HepG2 (cell line): Measurements from ENCODE around the gene WDR81. TPM values are rescaled to one million over a fixed set of nuclear protein-coding genes. Genes with fewer than 3 reads are reported as not detected.

ENCODE experiments used
- ARID5B ChIP-seq: IDR thresholded peaks from 2 replicates; pipeline ENCODE4 v1.4.0; 2020; ENCODE audit warnings: mild to moderate bottlenecking, missing genetic modification reagents
- BATF2 ChIP-seq: sonication (generic); formaldehyde crosslinking; IDR thresholded peaks from 2 replicates; pipeline ENCODE4 v1.8.0; 2022; ENCODE audit warnings: mild to moderate bottlenecking, missing genetic modification reagents, moderate library complexity
- BORCS8-MEF2B ChIP-seq: sonication (generic); formaldehyde crosslinking; IDR thresholded peaks from 2 replicates; pipeline ENCODE4 v1.8.0; 2022; ENCODE audit warnings: mild to moderate bottlenecking, missing genetic modification reagents
- EP300 ChIP-seq, 3 experiments: sonication (generic) in 1 of 3; formaldehyde crosslinking in 1 of 3; IDR thresholded peaks; 2 replicates each; pipeline versions ENCODE4 v1.5.1 to v1.6.1; 2011 to 2020; ENCODE audit warnings: low read depth in 2 of 3, low read length in 2 of 3, borderline replicate concordance in 1 of 3, improper control_type of control experiment in 1 of 3, mild to moderate bottlenecking in 1 of 3, missing genetic modification reagents in 1 of 3, moderate library complexity in 1 of 3
- ETV5 ChIP-seq: IDR thresholded peaks from 2 replicates; pipeline ENCODE4 v1.6.1; 2018; ENCODE audit warnings: missing biosample characterization, missing genetic modification reagents, inconsistent platforms, borderline replicate concordance
- HES4 ChIP-seq: sonication (generic); formaldehyde crosslinking; IDR thresholded peaks from 2 replicates; pipeline ENCODE4 v1.9.0; 2021; ENCODE audit warnings: mild to moderate bottlenecking, missing genetic modification reagents, borderline replicate concordance
- IRF9 ChIP-seq: sonication (generic); formaldehyde crosslinking; IDR thresholded peaks from 2 replicates; pipeline ENCODE4 v1.8.0; 2022; ENCODE audit warnings: missing genetic modification reagents, mild to moderate bottlenecking, borderline replicate concordance
- KDM3A ChIP-seq: IDR thresholded peaks from 2 replicates; pipeline ENCODE4 v1.6.1; 2018; ENCODE audit warnings: low read depth, missing compliant biosample characterization
- MAFF ChIP-seq: IDR thresholded peaks from 2 replicates; pipeline ENCODE4 v1.6.1; 2011; ENCODE audit warnings: low read depth, low read length, improper control_type of control experiment
- PAF1 ChIP-seq: IDR thresholded peaks from 2 replicates; pipeline ENCODE4 v1.6.1; 2016; ENCODE audit warnings: missing genetic modification reagents, missing compliant biosample characterization
- PHB2 ChIP-seq: fragments of 450-650 bp; IDR thresholded peaks from 2 replicates; pipeline ENCODE4 v1.6.1; 2018; ENCODE audit not compliant: partially characterized antibody
- TERF1 ChIP-seq: sonication (generic); formaldehyde crosslinking; IDR thresholded peaks from 2 replicates; pipeline ENCODE4 v1.8.0; 2022; ENCODE audit warnings: mild to moderate bottlenecking, missing genetic modification reagents, moderate library complexity
- TRIM22 ChIP-seq: fragments of 450-650 bp; IDR thresholded peaks from 2 replicates; pipeline ENCODE4 v1.6.1; 2017
- ZBTB20 ChIP-seq: sonication (generic); formaldehyde crosslinking; IDR thresholded peaks from 2 replicates; pipeline ENCODE4 v1.8.1; 2023; ENCODE audit warnings: missing genetic modification reagents, low read depth, mild to moderate bottlenecking, borderline replicate concordance
- ZFP41 ChIP-seq: sonication (generic); formaldehyde crosslinking; IDR thresholded peaks from 2 replicates; pipeline ENCODE4 v1.4.0; 2020; ENCODE audit warnings: mild to moderate bottlenecking, missing genetic modification reagents, borderline replicate concordance
- ZFP91 ChIP-seq: sonication (generic); formaldehyde crosslinking; IDR thresholded peaks from 2 replicates; pipeline ENCODE4 v1.9.0; 2022; ENCODE audit warnings: missing genetic modification reagents, mild to moderate bottlenecking, borderline replicate concordance
- ZMAT3 ChIP-seq: sonication (generic); formaldehyde crosslinking; conservative IDR thresholded peaks from 2 replicates; pipeline ENCODE4 v1.7.0; 2021; ENCODE audit warnings: missing genetic modification reagents
- ZNF580 ChIP-seq: IDR thresholded peaks from 2 replicates; pipeline ENCODE4 v1.6.1; 2016; ENCODE audit warnings: low read depth, borderline replicate concordance
- polyA plus RNA-seq, 8 experiments: library from polyadenylated mRNA; depleted of rRNA in 3 of 8; stranded (reverse) in 7 of 8; unstranded in 1 of 8; fragments of >200 nt; fragmentation: Illumina TruSeq in 4 of 8; extraction: Trizol in 4 of 8; gene quantifications; 2 replicates each; pipeline versions ENCODE4 v1.2.1 to v1.2.3, GENCODE V29; 2011 to 2016; ENCODE audit warnings: low read depth in 4 of 8, missing spikeins in 1 of 8, mixed read lengths in 1 of 8; ENCODE audit not compliant: insufficient read depth in 1 of 8
- total RNA-seq, 5 experiments: library from RNA; depleted of rRNA; stranded (reverse); fragments of >200 nt; fragmentation: Illumina TruSeq; extraction: Trizol; gene quantifications; 2 replicates each; pipeline ENCODE4 v1.2.3, GENCODE V29; 2016; ENCODE audit warnings: low read depth in 1 of 5

The WDR81 gene
- total and polyA plus RNA-seq, 2 of the 13 experiments (the other 11 are each of a cell fraction or from before 2014, with no cell fraction given), result 9.1 to 16.7 TPM

- TF ChIP-seq ZFP91 (peak; percentile 16), ZMAT3 (no peak; the same call in 1 of the 2 replicates), PAF1 (CRISPR knock-in tag) (no peak), ZBTB20 (CRISPR knock-in tag) (no peak; the same call in 1 of the 2 replicates), TRIM22 (no peak), ZFP41 (CRISPR knock-in tag) (no peak), KDM3A (CRISPR knock-in tag) (no peak; the same call in 1 of the 2 replicates), EP300 (IDR thresholded peaks at IDR 0.05; ENCODE audit: low read depth in 2 of 2, low read length in 2 of 2) (peak; percentile 70 to 71; a peak in 3 of 4 replicates), EP300 (CRISPR knock-in tag; IDR thresholded peaks at IDR 0.05; ENCODE audit: borderline replicate concordance) (no peak), MAFF (peak; percentile 84), ETV5 (CRISPR knock-in tag) (peak; percentile 53; the same call in 1 of the 2 replicates), ZNF580 (CRISPR knock-in tag) (peak; percentile 58; the same call in 1 of the 2 replicates), BATF2 (no peak), HES4 (CRISPR knock-in tag) (no peak), ARID5B (peak; percentile 73), BORCS8-MEF2B (CRISPR knock-in tag) (peak; percentile 28; the same call in 1 of the 2 replicates), IRF9 (CRISPR knock-in tag) (no peak), PHB2 (no peak), TERF1 (CRISPR knock-in tag) (no peak)
These were observed 10.0 kb upstream of the WDR81 start (continued) for GRCh38 chr17:1714427-1714979.
